Measurements from ENCODE around the gene TAF6.
A peak's percentile ranks its signal among the peaks of the same experiment; 100 is the strongest.

Gene TAF6

DNA sequence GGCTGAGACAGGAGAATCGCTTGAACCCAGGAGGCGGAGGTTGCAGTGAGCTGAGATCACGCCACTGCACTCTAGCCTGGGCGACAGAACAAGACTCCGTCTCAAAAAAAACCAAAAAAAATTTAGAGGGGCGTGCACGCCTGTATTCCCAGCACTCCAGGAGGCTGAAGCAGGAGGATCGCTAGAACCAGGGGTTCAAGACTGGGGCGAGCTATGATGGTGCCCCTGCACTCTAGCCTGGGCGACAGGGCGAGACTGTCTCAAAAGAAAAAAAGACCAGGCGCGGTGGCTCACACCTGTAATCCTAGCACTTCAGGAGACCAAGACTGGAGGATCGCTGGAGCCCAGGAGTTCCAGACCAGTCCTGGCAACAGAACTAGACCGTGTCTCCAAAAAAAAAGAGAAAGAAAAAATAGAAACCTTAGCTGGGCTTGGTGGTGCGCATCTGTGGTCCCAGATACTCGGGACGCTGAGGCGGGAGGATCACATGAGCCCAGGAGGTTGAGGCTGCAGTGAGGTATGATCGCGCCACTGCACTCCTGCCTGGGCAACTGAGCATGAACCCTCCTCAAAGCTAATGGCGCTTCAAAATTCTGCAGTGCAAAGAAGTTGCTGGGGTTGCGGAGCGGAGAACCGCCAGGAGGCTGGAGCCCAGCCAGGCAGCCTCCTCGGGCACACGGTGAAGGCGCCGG, 7.2 kb upstream of the TAF6 start:
- TF ChIP-seq, protein P1, sequence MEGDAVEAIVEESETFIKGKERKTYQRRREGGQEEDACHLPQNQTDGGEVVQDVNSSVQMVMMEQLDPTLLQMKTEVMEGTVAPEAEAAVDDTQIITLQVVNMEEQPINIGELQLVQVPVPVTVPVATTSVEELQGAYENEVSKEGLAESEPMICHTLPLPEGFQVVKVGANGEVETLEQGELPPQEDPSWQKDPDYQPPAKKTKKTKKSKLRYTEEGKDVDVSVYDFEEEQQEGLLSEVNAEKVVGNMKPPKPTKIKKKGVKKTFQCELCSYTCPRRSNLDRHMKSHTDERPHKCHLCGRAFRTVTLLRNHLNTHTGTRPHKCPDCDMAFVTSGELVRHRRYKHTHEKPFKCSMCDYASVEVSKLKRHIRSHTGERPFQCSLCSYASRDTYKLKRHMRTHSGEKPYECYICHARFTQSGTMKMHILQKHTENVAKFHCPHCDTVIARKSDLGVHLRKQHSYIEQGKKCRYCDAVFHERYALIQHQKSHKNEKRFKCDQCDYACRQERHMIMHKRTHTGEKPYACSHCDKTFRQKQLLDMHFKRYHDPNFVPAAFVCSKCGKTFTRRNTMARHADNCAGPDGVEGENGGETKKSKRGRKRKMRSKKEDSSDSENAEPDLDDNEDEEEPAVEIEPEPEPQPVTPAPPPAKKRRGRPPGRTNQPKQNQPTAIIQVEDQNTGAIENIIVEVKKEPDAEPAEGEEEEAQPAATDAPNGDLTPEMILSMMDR (conservative IDR thresholded peaks at IDR 0.05; ENCODE audit: low read length) = no peak
- H3K4me3 ChIP-seq (ENCODE audit: low read length) = peak overlapping the region; percentile 93
- no peak for DNase-seq (ENCODE audit: low read depth)

DNA sequence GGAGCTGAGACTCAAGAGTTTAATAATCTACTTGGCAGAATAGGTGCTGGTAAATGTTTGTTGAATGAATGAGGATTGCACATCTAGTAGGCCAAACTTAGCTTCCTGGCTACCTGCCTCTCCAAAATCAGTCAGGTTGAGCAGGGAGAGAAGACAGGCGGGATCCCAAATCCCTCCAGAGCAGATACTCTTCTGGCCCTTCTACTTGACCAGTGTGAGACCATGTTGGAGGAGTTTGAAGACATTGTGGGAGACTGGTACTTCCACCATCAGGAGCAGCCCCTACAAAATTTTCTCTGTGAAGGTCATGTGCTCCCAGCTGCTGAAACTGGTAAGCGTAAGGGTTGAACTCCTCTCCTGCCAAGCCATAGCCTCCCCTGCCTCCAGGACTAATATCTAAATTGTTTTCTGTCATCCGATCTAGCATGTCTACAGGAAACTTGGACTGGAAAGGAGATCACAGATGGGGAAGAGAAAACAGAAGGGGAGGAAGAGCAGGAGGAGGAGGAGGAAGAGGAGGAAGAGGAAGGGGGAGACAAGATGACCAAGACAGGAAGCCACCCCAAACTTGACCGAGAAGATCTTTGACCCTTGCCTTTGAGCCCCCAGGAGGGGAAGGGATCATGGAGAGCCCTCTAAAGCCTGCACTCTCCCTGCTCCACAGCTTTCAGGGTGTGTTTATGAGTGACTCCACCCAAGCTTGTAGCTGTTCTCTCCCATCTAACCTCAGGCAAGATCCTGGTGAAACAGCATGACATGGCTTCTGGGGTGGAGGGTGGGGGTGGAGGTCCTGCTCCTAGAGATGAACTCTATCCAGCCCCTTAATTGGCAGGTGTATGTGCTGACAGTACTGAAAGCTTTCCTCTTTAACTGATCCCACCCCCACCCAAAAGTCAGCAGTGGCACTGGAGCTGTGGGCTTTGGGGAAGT, 5.4 kb upstream of the TAF6 start:
- TF ChIP-seq, protein P1 (conservative IDR thresholded peaks at IDR 0.05; ENCODE audit: low read length) = no peak
- no peak overlapping the region for H3K4me3 ChIP-seq (ENCODE audit: low read length)
- DNase-seq (ENCODE audit: low read depth) = no peak

DNA sequence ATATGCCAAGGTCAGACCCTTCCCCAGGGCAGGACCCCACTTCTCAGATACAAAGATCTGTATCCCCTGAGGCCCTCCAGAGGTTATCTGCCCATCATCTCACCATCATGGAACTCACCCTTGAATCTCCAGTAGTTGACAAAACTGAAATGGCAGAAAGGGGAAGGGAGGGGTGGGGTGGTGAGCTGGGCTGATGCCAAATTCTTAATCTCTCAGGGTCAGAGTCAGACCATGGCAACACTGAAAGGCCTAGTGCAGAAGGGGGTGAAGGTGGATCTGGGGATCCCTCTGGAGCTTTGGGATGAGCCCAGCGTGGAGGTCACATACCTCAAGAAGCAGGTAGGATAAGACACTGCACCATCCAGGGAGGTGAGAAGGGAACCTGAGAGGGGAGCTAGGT, 3.4 kb upstream of the TAF6 start:
- TF ChIP-seq, protein P1 (conservative IDR thresholded peaks at IDR 0.05; ENCODE audit: low read length) = no peak
- DNase-seq (ENCODE audit: low read depth) = no peak
- H3K4me3 ChIP-seq (ENCODE audit: low read length) = no peak overlapping the region

DNA sequence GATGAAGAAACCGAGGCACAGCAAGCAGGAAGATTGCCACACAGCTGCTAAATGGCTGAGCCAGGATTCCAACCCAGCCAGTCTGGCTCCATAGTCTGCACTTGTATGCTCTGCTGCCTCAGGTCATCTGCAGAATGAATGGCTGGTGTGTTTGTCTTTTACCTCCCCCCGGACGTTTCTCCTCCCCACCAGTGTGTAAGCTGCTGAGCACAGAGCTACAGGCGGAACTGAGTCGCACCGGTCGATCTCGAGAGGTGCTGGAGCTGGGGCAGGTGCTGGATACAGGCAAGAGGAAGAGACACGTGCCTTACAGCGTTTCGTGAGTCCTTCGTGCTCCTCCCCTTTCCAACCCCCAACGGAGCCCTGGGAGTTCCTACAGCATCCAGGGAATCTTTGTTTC, 2.9 kb upstream of the TAF6 start:
- no peak overlapping the region for H3K4me3 ChIP-seq (ENCODE audit: low read length)
- no peak for DNase-seq (ENCODE audit: low read depth)
- TF ChIP-seq, protein P1 (conservative IDR thresholded peaks at IDR 0.05; ENCODE audit: low read length) = no peak

DNA sequence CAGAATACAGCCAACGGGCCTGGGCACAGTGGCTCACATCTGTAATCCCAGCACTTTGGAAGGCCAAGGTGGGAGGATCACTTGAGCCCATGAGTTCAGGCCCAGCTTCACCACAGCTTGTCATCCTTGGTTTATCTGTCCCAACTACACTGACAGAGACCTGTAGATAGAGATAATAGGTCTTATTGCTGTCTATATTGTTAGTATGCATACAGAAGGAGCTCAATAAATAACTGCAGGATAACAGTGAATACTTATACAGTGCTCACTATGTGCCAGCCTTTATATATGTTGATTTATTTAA, 1.5 kb upstream of the TAF6 start:
- TF ChIP-seq, protein P1 (conservative IDR thresholded peaks at IDR 0.05; ENCODE audit: low read length) = no peak
- DNase-seq (ENCODE audit: low read depth) = no peak
- peak overlapping the region; percentile 96 for H3K4me3 ChIP-seq (ENCODE audit: low read length)

DNA sequence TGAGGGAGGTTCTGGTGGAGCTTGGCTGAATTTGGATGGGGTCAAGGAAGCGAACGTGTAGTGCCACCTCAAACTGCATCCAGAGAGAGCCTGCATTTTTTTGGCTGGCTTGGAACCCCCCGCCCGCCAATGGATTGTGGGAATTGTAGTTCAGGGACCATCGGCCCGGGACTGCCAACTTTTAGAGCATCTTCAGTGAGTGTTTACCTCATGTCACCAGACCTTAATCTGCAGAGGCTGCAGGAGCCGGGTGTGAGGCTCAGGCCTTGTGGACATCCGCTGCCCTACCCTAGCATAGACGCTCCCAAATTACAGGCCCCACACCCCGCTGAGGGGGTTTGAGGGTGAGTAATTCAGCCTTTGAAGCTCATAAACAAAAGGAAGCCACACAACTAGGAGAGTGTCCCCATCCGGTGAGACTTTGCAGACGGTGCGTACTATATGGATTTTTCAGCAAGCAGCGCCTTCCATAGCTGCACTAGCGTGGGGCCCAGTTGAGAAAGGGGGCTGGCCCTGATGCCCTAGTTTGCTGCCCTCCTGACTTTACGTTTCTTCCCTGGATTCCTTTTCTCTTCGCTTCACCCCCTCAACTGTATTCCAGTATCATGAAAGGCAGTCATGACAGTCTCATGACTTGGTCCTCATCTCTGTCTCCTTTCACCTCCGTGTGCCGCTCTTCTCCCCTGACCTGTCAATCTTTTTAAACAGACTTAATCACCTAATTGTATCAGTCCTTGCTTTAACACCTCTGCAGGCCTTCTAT, 993 bp upstream of the TAF6 start:
- peak overlapping the region; percentile 96 for H3K4me3 ChIP-seq (ENCODE audit: low read length)
- DNase-seq (ENCODE audit: low read depth) = peak; percentile 57
- TF ChIP-seq, protein P1 (conservative IDR thresholded peaks at IDR 0.05; ENCODE audit: low read length) = no peak
